Upper lobe of left lung (tissue), 4 donors: ENCODE measurements around the gene SAMD4A.

ENCODE experiments used
- POLR2AphosphoS5 ChIP-seq, 2 donors: sonication (generic); formaldehyde crosslinking; IDR thresholded peaks; one replicate each; pipeline ENCODE4 v1.5.1; 2017; ENCODE audit warnings: antibody characterized with exemption in 2 of 2
- TF ChIP-seq, protein P1 (sequence below), 6 experiments: fragments of 450-650 bp in 4 of 6; fragments of 200-600 bp in 2 of 6; sonication (generic) in 2 of 6; IDR thresholded peaks; one replicate each; pipeline ENCODE4 v1.5.1; 2016 to 2019; ENCODE audit warnings: antibody characterized with exemption in 6 of 6

DNA sequence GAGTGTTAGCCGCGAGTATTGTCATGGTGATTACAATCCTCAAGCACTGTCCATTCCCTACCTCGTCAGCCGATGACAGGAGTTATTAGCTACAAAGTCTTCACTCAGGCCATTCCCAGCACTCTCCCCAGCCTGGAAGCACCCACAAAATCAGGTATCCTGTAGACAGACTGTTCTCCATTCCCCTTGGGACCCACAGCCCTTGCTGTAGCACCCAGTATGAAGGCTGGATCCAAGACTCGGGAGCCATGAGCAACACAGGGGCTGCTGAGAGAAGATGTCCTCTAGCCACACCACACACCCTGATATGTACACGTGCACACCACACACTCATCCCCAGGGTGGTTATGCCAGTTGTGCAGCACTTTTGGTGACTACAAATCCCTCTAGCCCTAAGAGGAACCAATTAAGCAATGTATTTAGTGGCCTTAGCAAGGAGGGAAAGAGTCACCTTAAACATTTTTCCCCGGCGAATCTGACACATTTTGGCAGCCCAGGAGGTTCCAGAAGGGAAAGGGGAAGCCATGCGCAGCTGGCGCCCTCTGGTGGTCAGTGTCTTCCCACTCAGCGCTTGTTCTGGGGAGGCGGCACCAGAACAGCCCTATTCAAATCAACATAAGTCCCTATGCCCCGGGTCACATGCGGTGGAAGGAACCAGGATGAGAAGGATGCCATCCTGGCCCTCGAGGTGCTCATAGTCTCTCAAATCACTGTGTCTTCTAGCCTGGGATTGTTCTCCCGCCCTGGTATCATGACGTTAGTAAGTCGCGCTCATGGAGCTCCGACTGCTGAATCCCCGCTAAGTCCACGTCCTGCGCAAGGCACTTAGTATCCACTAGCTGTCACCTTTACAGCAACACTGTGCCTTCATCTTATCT lies 238.8 kb downstream of the SAMD4A start:
- TF ChIP-seq, protein P1, sequence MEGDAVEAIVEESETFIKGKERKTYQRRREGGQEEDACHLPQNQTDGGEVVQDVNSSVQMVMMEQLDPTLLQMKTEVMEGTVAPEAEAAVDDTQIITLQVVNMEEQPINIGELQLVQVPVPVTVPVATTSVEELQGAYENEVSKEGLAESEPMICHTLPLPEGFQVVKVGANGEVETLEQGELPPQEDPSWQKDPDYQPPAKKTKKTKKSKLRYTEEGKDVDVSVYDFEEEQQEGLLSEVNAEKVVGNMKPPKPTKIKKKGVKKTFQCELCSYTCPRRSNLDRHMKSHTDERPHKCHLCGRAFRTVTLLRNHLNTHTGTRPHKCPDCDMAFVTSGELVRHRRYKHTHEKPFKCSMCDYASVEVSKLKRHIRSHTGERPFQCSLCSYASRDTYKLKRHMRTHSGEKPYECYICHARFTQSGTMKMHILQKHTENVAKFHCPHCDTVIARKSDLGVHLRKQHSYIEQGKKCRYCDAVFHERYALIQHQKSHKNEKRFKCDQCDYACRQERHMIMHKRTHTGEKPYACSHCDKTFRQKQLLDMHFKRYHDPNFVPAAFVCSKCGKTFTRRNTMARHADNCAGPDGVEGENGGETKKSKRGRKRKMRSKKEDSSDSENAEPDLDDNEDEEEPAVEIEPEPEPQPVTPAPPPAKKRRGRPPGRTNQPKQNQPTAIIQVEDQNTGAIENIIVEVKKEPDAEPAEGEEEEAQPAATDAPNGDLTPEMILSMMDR (IDR thresholded peaks at IDR 0.05), result peak; percentile 81 to 87 (median 84)
- no peak for TF ChIP-seq POLR2AphosphoS5 (IDR thresholded peaks at IDR 0.05)
